ENCODE data around the gene WBP1.
A peak's percentile ranks its signal among the peaks of the same experiment; 100 is the strongest.

GRCh38 chr2:74441690-74442482 is 16.4 kb upstream of the WBP1 start, which contains the start of gene RTKN:
- TF ChIP-seq, protein P1, sequence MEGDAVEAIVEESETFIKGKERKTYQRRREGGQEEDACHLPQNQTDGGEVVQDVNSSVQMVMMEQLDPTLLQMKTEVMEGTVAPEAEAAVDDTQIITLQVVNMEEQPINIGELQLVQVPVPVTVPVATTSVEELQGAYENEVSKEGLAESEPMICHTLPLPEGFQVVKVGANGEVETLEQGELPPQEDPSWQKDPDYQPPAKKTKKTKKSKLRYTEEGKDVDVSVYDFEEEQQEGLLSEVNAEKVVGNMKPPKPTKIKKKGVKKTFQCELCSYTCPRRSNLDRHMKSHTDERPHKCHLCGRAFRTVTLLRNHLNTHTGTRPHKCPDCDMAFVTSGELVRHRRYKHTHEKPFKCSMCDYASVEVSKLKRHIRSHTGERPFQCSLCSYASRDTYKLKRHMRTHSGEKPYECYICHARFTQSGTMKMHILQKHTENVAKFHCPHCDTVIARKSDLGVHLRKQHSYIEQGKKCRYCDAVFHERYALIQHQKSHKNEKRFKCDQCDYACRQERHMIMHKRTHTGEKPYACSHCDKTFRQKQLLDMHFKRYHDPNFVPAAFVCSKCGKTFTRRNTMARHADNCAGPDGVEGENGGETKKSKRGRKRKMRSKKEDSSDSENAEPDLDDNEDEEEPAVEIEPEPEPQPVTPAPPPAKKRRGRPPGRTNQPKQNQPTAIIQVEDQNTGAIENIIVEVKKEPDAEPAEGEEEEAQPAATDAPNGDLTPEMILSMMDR (IDR thresholded peaks at IDR 0.05): peak in 3 of 6 experiments; percentile 24 to 48 (median 40)
- peak; percentile 83 to 94 for TF ChIP-seq POLR2A (IDR thresholded peaks at IDR 0.05)

Data from Peyer's patch (tissue), 4 donors.